NCI-H1417 (cell line): ENCODE results near the gene EHD1.

Experiments
- DNase-seq, 3 experiments: peaks; one replicate each; lab custom pipeline; 2025; lab: John Stamatoyannopoulos, UW

EHD1 gene

GRCh38 chr11:64872790-64873488 lies 5.5 kb downstream of the EHD1 start:
- no peak for DNase-seq

- no peak for DNase-seq
Measured at GRCh38 chr11:64871492-64871891, 6.9 kb downstream of the EHD1 start.

DNA sequence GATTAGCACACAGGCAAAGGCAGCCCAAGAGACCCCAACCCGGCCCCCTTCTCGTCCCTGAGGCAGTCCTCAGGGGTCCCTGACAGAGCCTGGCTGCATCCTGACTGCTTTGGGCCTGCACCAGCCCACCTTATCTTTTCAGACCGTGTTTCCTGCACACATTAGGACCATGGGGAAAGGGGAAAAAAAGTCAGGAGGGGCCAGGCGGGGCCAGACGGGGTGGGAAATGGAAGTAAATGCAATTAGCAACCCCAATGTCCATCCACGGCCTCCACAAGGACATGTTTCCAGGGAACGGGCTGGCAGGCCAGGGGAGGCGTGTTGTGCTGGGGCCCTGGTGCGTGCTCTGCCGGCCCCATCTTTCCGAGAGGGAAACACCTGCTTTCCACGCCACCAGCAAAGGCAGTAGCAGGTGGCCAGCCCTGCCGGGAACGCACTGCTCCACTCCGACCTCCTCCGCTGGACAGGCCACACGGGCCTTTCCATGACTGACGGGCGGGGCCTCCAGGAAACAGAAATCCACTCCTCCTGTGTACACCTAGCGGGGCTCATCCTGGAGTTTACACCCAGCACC lies 7.4 kb downstream of the EHD1 start:
- DNase-seq, result no peak

DNA sequence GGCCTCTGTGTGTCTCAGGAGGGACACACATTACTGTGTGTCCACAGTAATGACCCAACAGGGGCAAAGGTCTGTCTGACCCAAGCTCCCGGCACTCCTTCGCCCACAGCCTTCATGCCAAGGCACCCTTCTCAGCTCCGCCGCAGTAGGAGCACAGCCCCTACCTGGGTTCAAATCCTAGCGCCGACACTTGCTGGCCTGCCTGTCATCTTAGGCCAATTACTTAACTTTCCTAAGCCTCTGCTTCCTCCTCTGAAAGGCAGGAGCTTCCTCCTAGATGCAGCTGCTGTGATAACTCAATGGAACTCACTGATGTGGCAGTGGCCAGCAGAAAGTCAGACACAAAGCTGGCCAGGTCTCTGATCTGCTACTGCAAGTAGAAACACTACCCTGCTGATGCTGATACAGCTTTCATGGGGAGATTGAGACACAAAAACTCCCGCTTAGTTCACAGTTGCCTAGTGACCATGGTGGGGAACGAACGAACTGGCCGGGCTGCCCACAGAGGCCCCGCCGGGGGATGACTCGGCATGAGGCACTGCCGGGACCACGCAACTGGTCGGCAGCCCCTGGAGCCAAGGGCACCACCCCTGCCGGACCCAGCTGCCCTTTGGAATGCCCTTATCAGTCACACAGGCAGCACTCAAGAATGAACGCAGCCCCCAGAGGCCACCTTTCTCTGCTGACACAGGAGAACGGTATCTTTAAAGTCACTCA lies 8.1 kb downstream of the EHD1 start:
- DNase-seq, result no peak

DNA sequence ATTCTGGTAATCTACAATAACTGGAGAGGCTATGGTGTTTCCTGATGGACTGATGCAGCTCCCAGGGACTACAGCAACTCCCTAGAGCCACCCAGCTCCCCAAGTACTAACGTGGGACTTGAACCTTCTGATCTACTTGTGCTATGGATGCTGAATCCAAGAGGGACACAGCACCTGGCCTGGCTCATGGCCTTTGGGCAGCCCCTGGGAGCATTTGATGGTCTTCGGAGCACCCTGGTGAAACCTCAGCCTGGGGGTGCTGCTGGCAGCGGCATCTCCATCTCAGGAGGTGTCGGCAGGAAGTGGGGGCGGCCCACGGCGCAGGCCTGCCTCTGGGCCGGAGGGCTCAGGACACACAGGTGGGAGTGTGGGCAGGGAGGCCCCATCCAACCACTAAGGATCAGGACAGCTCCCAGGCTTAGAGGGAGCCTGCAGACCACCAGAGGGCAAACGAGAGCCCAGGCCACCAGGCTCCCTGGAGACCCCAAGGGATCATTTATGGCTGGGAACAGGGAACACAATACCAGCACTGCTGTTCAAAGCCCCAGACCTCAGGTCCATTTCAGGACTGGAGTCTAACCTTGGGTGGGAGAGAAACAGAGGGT lies 8.7 kb downstream of the EHD1 start:
- no peak for DNase-seq

- no peak for DNase-seq
Measured at GRCh38 chr11:64868904-64869570, 9.4 kb downstream of the EHD1 start.

GRCh38 chr11:64867748-64868462 lies 10.5 kb downstream of the EHD1 start:
- DNase-seq, result no peak

DNA sequence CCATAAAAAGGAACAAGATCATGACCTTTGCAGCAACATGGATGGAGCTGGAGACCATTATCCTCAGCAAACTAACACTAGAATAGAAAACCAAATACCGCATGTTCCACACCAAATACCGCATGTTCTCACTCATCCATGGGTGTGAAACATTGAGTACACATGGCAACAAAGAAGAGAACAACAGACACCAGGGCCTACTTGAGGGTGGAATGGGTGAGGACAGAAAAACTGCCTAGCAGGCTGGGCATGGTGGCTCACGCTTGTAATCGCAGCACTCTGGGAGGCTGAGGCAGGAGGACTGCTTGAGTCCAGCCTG lies 12.3 kb downstream of the EHD1 start:
- no peak for DNase-seq

DNA sequence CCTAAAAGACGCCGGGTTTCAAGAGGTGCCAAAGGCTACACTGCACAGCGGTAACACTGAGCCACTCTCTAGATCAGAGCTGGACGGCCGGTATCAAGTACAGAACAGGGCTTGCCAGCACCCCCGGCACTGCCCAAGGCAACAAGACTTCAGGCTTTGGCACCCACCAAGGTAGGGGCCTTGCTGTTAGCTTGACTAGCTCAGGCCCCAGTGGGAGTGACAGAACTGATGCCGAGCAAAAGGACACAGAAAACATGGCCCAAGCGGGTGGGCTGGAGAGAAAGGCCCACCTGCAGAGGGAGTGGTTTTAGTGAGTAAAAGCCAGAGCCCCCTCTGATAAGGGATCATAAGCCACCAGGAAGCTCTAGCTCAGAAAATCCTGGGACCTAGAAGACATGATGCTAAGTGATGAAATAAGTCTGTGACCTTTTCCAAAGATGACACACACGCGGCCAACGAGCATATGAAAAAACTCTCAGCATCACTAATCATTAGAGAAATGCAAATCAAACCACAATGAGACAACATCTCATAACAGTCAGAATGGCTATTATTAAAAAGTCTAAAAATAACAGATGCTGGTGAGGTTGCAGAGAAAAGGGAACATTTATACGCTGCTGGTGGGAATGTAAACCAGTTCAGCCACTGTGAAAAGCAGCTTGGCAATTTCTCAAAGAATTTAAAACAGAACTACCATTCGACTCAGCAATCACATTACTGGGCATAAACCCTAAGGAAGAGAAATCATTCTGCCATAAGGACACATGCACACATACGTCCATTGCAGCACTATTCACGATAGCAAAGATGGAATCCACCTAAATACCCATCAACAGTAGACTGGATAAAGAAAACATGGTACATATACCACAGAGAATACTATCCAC lies 12.9 kb downstream of the EHD1 start:
- DNase-seq, result no peak

DNA sequence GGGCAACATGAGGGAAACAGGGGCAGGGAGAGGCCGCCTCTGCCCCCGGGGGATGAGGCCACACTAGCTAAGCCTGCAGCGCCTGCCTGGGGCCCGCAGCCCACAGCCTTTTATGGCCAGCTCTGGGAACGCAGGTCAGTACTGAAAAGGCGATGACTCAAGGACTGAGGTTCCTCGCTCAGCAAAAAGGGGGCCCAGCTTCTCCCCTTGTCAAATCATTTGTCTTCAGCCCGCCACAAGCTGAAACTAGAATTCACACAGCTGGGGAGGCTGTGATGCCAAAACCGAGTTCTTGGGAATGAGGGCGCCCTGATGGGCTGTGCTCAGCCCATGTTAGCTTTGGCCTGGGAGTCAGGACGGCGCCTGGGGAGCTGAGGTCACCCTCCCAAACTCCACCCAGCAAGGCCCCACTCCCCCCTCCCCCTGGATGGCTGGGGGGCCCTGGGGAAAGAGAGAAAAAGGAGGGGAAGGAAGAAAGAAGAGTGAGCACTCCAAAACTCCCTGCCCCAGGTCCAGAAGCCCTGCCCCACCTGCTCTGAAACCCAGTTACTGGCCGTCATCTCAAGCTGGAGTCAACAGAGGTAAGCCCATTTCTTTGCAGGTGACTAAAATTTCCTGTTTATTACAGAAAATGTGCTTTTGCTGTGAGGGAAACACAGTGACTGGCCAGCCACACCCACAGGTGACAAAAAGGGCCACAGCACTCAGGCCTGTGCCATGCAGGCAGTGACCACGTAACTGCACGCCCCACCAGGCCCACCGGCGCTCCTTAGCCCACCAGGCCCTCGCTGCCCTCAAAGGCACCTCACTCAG lies 13.7 kb downstream of the EHD1 start:
- no peak for DNase-seq

DNA sequence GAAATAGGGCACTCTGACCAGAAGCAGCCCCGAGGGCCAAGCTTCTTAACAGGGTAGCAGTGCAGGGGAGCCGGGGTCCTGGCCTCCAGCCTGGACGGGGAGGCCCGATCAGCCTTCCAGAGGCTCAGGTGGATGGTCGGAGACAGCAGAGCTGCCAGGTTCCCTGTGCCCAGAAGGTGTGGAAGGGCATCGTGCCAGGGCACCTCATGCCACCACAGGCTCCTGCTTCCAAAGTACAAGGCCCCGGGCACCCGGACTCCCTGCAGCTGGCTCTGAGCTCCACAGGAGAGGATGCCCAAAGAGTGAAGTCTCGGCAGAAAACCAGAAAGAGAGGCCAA lies 14.3 kb downstream of the EHD1 start:
- DNase-seq, result no peak

GRCh38 chr11:64863391-64864060 lies 14.9 kb downstream of the EHD1 start:
- DNase-seq, result peak in 1 of 3 experiments; percentile 32

DNA sequence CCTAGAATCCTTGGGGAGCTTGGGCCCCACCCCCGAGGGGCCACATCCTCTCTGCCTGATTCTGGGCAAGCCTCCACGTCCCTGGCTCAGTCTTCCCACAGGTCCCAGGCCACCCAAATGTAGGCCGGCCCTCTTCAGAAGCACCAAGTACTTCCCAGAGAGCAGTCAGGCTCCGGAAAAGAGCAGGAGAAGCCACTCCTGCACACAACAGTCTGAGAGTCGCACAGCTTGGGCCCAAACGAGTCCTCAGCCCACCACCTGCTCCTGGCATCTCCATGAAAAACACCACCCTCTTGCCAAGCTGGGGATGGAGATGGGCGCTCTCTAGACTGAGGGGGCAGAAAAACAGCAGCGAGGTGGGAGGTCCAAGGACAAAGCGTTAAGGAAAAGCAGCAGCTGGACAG lies 15.4 kb downstream of the EHD1 start:
- DNase-seq, result no peak

- DNase-seq, result no peak
Measured at GRCh38 chr11:64861227-64861975, 17.0 kb downstream of the EHD1 start.

DNA sequence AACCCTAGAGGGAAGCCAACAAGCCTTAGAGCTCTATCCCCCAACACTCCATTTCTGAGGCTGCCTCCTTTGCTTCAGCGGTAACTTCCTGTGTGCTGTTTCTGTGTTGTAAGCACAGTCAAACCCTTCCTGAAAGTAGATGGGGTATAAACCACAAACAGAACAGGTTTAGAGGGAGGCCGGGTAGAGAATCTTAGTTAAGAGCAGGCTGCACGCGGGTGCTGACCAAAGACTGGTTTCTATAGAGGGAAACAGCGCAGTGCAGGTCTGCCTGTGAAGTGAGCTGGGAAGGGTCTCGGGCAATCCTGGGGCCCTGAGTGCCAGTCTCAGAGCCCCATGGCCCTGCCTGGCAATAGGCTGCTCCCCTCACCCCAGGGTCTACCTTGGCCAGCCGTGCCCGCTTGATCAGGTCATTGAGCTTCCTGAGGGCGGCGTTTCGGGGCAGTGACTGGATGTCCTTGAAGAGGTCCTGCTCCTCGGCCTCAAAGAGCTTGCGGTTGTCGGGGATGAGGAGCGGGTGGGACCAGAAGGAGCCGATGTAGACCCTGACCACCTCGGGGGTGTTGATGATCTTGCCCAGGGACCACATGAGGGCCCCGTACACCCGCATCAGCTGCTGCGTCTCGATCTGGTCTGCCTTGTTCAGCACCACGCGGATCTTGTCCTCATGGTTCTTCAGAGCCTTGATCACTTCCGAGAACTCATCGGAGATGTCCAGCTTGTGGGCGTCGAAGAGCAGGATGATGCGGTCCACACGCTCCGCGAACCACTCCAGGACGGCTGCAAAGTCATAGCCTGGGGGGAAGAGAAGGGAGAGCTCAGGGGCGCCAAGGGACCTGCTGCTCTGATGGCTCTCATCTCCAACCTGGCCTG lies 18.6 kb downstream of the EHD1 start:
- DNase-seq, result no peak

DNA sequence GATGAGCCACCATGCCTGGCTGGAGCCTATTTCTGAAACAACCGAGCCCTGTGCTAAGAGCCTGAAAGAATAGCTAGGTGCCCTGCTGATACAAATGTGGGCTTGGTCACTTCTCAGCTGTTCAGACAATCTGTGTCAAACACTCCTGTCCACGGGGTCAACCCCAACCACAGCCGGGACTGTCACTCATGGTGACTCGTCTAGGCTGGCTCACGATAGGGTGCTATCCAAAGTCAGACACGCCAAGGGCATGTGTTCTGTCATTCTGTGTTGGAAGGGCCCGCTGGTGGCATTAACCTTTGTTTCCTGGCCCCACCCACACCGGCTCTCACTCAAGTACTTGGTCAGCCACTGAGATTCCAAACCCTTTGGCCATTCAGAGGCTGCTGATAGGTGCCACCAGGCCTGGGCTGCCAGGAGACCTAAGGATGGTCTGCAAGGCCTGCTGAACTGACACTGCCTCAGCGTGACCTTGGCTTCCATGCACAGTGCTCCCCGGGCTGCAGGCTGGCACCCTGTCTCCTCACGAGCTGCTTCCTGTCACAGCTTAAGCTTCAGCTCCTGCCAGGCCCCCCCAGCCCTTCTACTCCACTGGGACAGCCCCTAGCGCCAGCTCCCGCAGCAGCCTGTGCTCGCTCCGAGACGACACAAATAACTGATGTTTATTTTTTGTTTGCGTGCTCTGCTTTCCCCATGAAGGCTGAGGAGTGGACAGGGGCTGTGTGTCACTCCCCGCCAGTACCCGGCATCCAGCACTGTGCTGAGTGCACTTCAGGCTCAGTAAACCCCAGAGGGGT lies 19.8 kb downstream of the EHD1 start:
- no peak for DNase-seq

DNA sequence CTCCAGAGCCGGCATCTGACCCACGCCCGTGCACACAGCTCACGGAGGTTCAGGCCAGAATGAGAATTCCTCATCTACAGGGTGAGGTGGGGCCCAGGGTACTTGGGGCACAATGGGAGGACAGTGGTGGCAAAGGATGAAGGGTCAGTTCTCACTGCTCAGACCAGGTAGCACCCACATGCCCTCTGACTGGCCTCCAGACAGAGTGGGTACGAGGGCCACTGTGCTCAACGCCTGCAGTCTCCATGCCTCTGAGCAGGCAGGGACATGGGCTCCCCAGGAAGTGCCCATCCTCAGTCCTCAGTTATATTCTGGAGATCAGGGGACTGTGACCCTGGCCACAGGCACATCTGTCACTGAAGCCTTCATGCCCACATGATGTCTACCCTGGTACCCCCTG lies 20.9 kb downstream of the EHD1 start:
- DNase-seq, result no peak
